GM19351 (cell line): ENCODE data around the gene CCDC137.
A peak's percentile ranks its signal among the peaks of the same experiment; 100 is the strongest.
"Not testable (repeated sequence)": the region's sequence is repeated elsewhere in the genome, so short reads cannot be mapped to it uniquely, and the experiment has no call there.

Experiments used
- ATAC-seq: cut with Tn5 transposase; IDR thresholded peaks from one replicate; pipeline ENCODE4 v1.9.1; 2021; ENCODE audit warnings: mild to moderate bottlenecking, moderate library complexity; ENCODE audit not compliant: unreplicated experiment

Gene CCDC137, protein sequence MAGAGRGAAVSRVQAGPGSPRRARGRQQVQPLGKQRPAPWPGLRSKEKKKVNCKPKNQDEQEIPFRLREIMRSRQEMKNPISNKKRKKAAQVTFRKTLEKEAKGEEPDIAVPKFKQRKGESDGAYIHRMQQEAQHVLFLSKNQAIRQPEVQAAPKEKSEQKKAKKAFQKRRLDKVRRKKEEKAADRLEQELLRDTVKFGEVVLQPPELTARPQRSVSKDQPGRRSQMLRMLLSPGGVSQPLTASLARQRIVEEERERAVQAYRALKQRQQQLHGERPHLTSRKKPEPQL

DNA sequence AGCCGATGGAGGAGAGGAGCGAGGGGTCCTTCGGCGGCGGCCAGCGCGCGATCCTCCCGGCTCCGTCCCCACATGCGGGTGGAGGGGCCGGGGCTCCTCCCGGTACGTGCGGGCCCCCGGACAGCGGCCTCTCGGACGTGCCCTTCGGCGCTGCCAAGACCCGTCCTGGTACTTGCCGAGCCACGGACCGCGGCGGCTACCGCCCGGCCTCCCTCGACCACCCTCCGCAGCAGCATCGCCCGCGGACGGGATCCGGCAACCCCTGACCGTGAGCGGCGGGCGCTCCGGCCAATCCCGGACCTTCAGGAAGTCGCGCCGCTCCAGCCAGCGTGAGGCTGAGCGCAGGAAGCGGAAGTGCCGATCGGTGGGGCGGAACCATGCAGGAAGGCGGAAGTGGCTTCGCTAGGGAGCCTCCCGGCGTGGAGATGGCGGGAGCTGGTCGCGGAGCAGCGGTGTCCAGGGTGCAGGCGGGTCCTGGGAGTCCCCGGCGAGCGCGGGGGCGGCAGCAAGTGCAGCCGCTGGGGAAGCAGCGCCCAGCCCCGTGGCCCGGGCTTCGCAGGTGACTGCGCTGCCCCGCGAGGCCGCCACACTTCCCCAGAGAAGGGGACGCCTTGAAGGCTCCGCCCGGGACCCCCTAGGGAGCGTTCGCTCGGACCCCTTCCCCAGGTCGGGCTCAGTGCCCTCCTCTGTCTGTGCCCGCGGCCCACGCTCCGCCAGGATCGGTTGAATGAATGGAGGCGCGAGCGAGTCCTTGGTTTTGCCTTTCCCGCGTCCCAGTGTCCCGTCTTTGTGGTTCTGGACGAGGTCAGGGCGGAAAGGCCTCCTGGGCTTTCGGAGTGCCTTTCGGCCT lies at the start of gene CCDC137, which contains the start of gene OXLD1:
Gene CCDC137, plus strand, starts transcription at position 396 of the 850 bp plus-strand sequence. Its CDS starts 30 bp downstream, at position 426.
Gene OXLD1, minus strand, starts transcription at position 264 of the 850 bp plus-strand sequence. Its CDS starts 28 bp downstream, at position 236.
- ATAC-seq, result peak; percentile 88

DNA sequence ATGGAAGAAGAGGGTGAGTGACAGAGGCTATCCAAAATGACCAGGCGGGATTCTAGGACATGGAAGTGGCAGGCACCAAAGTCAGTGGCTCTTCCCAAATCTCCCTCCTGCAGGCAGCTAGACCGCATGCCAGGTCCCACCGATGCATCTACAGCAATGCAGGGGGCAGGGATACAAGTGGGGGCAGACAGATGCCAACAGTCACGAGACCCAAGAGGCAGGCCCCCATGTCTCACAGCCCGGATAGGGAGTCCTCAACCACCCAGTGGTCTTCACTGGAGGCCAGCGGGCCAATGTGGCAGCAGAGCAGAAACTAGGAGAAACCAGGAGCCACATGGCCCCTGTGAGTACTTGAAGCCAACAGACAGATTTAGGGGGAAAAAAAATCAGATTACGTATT lies 49.7 kb upstream of the CCDC137 start:
- ATAC-seq, result no peak

DNA sequence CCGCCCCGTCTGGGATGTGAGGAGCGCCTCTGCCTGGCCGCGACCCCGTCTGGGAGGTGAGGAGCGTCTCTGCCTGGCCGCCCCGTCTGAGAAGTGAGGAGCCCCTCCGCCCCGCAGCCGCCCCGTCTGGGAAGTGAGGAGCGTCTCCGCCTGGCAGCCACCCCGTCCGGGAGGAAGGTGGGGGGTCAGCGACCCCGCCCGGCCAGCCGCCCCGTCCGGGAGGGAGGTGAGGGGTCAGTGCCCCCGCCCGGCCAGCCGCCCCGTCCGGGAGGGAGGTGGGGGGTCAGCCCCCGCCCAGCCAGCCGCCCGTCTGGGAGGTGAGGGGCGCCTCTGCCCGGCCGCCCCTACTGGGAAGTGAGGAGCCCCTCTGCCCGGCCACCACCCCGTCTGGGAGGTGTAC lies 48.2 kb upstream of the CCDC137 start:
- ATAC-seq, result not testable (repeated sequence)

DNA sequence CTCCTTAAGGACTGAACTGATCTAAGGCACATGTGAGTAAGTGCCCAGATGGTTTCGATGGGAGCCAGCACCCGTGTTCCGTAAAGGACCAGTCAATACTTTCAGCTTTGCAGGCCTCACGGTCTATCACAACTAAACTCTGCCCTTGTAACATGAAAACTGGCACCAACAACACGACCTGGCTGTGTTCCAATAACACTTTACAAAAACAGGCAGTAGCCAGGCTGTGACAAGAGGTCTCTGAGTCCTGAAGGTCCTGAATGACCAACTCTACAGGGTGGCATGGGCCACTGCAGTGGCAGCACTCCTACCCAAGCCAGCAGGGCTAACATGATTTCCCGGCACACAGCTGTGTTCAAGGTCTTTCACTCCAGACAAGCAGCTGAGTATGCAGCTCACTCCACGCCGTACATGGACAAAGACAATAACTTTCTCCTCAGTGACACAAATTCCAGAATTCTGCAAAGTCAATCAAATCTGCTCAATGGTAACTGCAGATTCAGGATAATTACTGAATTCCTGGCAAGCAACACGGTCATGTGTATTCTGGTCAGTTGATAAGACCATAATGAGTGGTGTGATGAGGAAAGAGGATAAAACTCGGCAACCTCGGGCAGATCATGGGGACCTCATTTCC lies 44.9 kb upstream of the CCDC137 start:
- no peak for ATAC-seq

DNA sequence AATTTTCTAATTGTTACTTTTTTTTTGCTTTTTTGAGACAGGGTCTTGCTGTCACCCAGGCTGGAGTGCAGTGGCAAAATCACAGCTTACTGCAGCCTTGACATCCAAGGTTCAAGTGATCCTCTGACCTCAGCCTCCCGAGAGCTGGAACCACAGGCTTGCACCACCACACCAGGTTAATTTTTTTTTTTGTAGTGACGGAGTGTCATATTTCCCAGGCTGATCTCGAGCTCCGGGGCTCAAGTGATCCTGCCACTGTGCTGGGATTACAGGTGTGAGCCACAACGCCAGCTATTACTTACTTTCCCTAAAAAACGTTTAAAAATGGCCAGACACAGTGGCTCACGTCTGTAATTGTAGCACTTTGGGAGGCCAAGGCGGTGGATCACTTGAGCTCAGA lies 36.3 kb upstream of the CCDC137 start:
- no peak for ATAC-seq

DNA sequence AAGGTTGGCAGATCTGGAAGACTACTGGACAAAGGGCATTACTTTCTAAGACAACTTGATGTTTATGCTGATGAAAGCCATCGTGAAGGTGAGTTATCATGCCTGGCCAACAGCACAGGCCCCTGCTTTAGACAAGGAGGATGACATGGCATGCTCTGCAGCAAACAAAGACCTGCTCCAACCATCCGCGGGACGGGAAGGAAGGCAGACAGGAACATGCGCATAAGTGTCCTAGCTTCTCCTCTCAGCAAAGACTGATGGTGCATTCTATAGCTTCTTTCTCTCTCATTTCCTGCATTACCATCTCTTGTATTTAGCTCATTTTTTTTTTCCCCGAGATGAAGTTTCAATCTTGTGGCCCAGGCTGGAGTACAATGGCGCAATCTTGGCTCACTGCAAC lies 35.1 kb upstream of the CCDC137 start:
- ATAC-seq, result no peak

DNA sequence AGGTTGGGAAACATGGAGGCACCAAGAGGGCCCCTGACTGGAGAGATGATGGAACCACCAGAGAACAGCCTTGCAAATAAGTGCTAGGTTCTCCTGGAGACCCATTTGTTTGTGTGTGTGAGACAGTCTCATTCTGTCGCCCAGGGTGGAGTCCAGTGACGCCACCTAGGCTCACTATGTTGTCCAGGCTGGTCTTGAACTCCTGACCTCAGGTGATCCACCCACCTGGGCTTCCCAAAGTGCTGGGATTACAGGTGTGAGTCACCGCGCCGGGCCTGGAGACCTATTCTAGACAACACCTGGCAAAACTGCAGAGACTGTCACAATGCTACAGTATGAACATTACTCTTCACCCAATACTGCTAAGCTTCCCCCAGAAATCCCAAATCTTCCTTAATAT lies 31.1 kb upstream of the CCDC137 start:
- ATAC-seq, result no peak

DNA sequence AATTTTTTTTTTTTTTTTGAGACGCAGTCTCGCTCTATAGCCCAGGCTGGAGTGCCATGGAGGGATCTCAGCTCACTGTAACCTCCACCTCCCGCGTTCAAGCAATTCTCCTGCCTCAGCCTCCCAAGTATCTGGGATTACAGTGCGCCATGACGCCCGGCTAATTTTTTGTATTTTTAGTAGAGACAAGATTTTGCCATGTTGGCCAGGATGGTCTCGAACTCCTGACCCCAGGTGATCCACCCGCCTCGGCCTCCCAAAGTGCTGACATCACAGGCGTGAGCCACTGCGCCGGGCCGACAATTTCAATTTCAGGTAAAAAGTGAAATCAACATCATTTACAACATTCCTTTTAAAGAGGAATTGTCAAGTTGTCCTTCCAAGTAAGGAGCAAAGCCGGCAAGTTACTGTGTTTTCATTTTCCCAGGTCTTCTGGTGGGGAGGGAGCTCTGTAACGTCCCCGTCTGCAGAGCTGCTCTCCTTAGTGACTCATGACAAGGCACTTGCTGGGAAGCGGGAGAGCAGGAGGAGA lies 30.5 kb upstream of the CCDC137 start:
- ATAC-seq, result no peak

DNA sequence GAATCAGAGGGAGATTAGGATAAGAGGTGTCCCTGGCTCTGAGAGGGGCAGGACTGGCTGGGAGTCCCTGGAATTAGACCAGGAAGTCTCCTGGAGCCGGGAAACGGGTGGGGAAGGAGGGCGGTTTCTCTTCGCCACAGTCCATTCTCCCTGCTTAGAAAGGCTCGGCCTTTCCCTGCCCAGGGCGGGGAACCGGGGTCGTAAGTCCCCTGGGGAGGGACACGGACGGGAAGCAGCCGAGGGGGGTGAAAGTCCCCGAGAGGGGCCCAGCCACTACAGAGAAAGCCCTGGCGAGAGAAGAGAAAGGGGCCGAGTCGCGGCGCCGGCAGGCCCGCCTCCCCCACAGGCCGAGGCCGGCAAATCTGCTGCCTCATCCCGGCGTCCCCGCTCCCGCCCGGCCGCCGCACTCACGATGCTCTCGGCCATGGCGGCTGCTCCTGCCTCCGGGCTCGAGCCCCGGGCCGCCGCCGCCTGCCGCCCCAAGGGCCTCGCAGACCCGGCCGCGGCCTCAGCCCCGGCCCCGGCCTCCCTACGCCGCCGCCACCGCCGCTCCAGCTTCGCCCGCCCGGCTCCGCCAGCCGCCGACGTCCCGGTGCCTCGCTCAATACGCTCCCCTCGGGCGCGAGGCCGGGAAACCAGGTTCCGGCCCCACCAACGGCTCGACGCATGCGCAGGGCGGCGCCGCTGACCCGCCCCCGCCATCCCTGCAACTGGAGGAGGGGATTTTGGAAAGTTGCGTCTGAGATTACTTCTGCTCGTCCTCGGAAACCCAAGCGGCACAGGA lies 29.8 kb upstream of the CCDC137 start, which contains the start of the genes NPLOC4 and TSPAN10:
Gene NPLOC4, minus strand, starts transcription at position 608 of the 784 bp plus-strand sequence. Its CDS starts 182 bp downstream, at position 426.
Gene TSPAN10, plus strand, starts transcription at position 692 of the 784 bp plus-strand sequence. CDS start 5,217 bp downstream, outside the sequence.
- peak; percentile 63 for ATAC-seq

DNA sequence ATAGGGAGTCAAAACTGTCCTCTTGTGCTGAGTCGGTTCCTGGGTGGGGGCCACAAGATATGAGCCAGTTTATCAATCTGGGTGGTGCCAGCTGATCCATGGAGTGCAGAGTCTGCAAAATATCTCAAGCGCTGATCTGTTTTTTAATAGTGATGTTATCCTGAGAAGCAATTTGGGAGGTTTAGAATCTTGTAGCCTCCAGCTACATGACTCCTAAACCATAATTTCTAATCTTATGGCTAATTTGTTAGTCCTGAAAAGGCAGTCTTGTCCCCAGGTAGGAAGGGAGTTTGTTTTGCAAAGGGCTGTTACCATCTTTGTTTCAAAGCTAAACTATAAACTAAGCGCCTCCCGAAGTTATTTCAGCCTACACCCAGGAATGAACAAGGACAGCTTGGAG lies 27.9 kb upstream of the CCDC137 start:
- ATAC-seq, result no peak

DNA sequence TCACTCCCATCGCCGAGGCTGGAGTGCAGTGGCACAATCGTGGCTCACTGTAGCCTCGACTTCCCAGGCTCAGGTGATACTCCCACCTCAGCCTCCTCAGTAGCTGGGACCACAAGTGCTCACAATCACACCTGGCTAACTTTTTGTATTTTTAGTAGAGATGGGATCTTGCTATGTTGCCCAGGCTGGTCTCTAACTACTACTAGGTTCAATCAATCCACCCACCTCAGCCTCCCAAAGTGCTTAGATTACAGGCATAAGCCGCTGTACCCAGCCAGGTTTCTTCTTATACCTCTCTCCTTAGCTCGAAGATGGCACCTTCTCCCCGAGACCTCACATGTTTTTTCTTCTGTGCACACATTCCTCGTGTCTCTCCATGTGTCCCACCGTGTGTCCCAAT lies 26.5 kb upstream of the CCDC137 start:
- no peak for ATAC-seq

DNA sequence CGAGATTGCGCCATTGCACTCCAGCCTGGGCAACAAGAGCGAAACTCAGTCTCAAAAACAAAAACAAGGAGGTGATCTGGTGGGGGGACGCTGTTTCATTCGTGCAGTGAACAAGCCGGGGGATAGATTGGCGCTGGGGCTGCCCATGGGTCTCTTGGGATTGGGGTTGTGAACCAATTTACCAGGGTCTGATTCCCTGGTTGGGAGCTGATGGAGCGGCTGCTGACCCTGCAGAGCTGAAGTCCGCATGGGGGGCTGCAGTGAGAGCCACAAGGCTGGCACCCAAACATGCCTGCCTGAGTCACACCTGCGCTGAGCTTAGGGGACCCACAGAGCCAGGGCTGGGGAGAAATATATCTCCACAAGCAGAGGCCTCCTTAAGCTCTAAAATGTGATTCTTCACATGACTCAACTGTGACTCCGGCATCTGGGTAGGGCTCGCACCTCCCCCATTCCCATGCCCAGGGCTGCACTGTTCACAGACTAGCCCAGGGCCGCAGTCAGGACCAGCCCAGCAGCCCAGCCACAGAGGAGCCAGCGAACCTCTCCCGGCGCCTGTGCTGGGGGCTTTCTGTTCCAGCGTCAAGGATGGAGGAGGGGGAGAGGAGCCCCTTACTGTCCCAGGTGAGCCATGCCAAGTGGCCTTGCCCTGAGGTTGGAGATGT lies 24.6 kb upstream of the CCDC137 start:
- ATAC-seq, result no peak

DNA sequence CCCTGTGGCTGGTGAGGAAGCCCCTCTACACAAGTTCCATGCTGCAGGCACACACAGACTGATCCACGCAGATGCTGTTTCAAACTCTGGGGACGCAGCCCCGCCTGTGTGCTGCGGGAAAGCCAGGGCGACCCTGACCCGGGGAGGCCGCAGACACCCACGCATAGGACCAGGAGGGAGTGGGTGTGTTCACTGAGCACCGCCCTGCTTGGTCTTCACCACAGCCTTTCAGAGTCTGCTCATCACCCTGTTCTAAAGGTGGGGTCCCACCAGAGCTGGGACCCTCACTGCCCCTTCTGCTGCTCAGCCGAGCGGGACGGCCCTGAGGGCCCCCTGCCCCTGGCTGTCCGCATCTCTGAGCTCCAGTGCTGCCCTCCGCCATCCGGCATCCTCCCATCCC lies 22.0 kb upstream of the CCDC137 start:
- ATAC-seq, result no peak

DNA sequence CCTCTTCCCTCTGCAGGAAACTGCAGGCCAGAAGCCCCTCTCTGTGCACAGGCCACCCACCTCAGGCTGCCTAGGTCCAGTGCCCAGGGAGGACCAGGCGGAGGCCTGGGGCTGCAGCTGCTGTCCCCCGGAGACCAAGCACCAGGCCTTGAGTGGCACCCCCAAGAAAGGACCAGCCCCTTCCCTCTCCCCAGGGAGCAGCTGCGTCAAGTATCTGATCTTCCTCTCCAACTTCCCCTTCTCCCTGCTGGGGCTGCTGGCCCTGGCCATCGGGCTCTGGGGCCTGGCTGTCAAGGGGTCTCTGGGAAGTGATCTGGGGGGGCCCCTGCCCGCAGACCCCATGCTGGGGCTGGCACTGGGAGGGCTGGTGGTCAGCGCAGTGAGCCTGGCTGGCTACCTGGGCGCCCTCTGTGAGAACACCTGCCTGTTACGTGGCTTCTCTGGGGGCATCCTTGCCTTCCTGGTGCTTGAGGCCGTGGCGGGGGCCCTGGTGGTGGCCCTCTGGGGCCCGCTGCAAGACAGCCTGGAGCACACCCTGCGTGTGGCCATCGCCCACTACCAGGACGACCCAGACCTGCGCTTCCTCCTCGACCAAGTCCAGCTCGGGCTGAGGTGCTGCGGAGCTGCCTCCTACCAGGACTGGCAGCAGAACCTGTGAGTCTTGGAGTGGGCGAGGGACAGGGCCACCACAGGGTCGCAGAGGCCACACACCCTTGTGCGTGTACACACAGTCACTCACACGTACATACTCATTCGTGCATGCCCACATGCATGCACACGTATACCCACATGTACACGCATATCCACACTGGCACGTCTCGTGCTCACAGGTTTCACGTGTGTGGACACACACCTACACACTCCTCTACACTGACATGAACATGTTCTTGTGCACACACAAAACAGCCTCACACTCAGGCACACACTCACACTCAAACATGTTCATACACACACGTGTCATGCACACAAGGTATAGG lies 21.3 kb upstream of the CCDC137 start:
- ATAC-seq, result no peak

DNA sequence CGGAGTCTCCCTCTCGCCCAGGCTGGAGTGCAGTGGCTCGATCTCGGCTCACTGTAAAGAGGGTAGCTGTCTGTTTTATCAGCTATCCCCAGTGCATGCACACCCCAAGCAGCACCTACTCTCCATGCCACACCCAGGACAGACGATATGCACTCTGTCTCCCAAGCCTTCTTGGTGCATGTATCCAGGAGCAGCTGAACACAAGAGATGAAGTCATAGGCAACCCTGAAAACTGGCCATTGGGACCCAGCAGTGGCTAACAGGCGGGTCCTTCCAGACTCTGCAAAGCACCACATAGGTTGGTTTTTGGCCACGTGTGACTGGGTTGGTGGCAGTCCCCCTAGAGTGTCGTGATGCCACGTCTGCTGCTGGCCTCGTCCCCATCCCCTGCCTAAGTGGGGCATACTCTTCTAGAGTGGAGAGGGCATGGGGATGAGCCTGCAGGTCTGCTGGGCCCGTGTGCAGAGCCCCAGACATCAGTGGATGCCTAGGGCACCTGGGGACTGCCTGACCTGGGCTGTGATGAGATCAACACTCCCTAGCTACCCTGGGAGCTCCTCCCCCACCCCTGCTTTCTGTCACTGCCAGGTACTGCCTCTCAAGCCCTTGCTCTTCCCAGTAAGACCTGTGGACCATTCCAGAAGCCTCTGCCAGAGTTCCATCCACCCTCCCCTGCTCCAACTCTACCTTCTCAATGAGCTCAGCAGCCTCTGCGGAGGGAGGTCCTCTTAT lies 19.5 kb upstream of the CCDC137 start:
- no peak for ATAC-seq

DNA sequence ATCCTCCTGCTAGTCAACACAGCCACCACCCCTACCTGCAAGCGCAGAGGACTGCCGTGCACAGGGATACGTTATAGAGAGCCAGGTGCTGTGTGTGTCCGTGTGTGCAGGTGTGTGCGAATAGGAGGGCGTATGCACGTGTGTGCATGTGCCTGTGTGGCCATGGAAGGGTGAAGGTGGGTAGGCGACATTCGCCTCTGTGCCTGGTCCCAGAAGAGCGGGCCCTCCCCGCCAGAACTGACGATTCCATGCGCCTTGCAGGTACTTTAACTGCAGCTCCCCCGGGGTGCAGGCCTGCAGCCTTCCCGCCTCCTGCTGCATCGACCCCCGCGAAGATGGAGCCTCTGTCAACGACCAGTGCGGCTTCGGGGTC lies 18.9 kb upstream of the CCDC137 start:
- ATAC-seq, result no peak

DNA sequence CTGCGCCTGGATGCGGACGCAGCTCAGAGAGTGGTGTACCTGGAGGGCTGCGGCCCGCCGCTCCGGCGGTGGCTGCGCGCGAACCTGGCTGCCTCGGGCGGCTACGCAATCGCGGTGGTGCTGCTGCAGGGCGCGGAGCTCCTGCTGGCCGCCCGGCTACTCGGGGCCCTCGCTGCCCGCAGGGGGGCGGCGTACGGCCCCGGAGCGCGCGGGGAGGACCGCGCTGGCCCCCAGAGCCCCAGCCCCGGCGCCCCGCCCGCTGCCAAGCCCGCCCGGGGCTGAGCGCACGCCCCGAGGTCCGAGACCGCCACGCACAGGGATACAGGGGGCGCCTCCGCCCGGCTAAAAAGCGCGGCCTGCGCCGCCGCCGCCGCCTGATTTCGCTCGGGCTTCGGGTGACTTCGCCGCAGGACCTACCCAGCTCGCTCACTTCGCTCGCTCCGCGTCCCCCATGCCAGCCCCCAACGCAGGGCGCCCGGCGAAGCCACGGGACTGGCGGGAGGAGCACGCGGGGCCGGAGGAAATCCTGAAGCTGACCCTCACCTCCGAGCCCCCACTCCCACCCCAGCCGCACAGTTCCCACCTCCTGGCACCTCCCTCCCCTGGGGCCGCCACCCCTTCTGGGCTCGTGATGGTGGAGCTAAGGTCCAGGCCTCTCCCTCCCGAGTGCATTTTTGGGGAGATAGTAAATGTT lies 18.4 kb upstream of the CCDC137 start:
- ATAC-seq, result no peak
